HEK293 (cell line): ENCODE measurements around the gene IWS1.

Experiments used
- GLI4 ChIP-seq: fragments of 450-650 bp; formaldehyde crosslinking; IDR thresholded peaks from 2 replicates; pipeline ENCODE4 v1.5.1; 2016; ENCODE audit warnings: missing biosample characterization, missing genetic modification characterization
- KLF7 ChIP-seq: fragments of 450-650 bp; formaldehyde crosslinking; IDR thresholded peaks from 2 replicates; pipeline ENCODE4 v1.5.1; 2016; ENCODE audit warnings: missing biosample characterization, missing genetic modification characterization, borderline replicate concordance
- MYNN ChIP-seq: fragments of 450-650 bp; formaldehyde crosslinking; IDR thresholded peaks from 2 replicates; pipeline ENCODE4 v1.5.1; 2016; ENCODE audit warnings: missing biosample characterization, missing genetic modification characterization, borderline replicate concordance
- PRDM4 ChIP-seq: fragments of 450-650 bp; formaldehyde crosslinking; IDR thresholded peaks from 2 replicates; pipeline ENCODE4 v1.5.1; 2017; ENCODE audit warnings: missing biosample characterization, missing genetic modification characterization
- TCF7L2 ChIP-seq: IDR thresholded peaks from 2 replicates; pipeline ENCODE4 v1.6.1; 2011; ENCODE audit warnings: low read depth, mild to moderate bottlenecking, inconsistent platforms, low read length, moderate library complexity, borderline replicate concordance
- ZNF239 ChIP-seq: fragments of 450-650 bp; formaldehyde crosslinking; IDR thresholded peaks from 2 replicates; pipeline ENCODE4 v1.5.1; 2016; ENCODE audit warnings: missing biosample characterization, missing genetic modification characterization
- TF ChIP-seq, protein P1 (sequence below): fragments of 450-650 bp; formaldehyde crosslinking; IDR thresholded peaks from 2 replicates; pipeline ENCODE4 v1.5.1; 2016; ENCODE audit warnings: missing biosample characterization, missing genetic modification characterization
- TF ChIP-seq, protein P2 (sequence below): fragments of 450-650 bp; formaldehyde crosslinking; IDR thresholded peaks from 2 replicates; pipeline ENCODE4 v1.5.1; 2016; ENCODE audit warnings: missing biosample characterization, missing genetic modification characterization

DNA sequence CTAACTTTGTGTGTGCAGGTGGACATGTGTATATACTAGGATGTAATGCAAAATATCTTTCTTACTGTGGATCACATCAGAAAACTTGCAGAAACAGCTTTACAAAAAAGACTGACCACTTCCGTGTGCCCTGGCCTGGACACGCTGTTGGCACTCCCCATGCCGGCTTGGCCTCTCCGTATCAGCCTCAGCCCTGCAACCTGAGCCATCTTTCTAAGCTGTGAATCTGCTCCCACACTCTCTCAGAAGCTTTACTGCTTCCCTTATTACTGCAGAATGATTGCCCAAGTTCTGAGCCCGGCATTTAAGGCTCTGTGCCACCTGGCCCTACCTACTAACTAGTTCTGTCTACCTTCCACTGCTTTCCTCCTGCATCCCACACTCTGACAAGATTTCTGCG is 47.0 kb upstream of the IWS1 start:
- TF ChIP-seq TCF7L2 (no peak), PRDM4 (tag by site-specific recombination) (no peak), GLI4 (tag by site-specific recombination) (no peak), MYNN (tag by site-specific recombination) (no peak), ZNF239 (no peak), KLF7 (tag by site-specific recombination) (no peak)
- TF ChIP-seq, protein P1, sequence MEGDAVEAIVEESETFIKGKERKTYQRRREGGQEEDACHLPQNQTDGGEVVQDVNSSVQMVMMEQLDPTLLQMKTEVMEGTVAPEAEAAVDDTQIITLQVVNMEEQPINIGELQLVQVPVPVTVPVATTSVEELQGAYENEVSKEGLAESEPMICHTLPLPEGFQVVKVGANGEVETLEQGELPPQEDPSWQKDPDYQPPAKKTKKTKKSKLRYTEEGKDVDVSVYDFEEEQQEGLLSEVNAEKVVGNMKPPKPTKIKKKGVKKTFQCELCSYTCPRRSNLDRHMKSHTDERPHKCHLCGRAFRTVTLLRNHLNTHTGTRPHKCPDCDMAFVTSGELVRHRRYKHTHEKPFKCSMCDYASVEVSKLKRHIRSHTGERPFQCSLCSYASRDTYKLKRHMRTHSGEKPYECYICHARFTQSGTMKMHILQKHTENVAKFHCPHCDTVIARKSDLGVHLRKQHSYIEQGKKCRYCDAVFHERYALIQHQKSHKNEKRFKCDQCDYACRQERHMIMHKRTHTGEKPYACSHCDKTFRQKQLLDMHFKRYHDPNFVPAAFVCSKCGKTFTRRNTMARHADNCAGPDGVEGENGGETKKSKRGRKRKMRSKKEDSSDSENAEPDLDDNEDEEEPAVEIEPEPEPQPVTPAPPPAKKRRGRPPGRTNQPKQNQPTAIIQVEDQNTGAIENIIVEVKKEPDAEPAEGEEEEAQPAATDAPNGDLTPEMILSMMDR (tag by site-specific recombination): no peak
- TF ChIP-seq, protein P2, sequence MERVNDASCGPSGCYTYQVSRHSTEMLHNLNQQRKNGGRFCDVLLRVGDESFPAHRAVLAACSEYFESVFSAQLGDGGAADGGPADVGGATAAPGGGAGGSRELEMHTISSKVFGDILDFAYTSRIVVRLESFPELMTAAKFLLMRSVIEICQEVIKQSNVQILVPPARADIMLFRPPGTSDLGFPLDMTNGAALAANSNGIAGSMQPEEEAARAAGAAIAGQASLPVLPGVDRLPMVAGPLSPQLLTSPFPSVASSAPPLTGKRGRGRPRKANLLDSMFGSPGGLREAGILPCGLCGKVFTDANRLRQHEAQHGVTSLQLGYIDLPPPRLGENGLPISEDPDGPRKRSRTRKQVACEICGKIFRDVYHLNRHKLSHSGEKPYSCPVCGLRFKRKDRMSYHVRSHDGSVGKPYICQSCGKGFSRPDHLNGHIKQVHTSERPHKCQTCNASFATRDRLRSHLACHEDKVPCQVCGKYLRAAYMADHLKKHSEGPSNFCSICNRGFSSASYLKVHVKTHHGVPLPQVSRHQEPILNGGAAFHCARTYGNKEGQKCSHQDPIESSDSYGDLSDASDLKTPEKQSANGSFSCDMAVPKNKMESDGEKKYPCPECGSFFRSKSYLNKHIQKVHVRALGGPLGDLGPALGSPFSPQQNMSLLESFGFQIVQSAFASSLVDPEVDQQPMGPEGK: no peak
